Stimulated activated naive B cell treated with anti-CD40 and anti-IgM and Interleukin-4, amounts not matched to agents 10 μg/mL and 1 μg/mL and 100 μg/mL, for 72 hours (primary cell): ENCODE data around the gene CASTOR1.
A peak's percentile ranks its signal among the peaks of the same experiment; 100 is the strongest.

Experiments
- ATAC-seq, 2 donors: fragments of 150-1000 bp; cut with Tn5 transposase; replicated peaks; 2 replicates each; pipeline ENCODE4 v1.10.0; 2021; ENCODE audit warnings: moderate library complexity in 1 of 2
- DNase-seq: peaks from one replicate; pipeline ENCODE4 v3.0.0; 2021
- H3K27ac Mint-ChIP-seq: one replicate; pipeline ENCODE4 v1.8.0; 2022; ENCODE audit warnings: mild to moderate bottlenecking, mixed read lengths
- H3K27me3 Mint-ChIP-seq, 2 donors: one replicate each; pipeline ENCODE4 v1.8.0; 2022; ENCODE audit warnings: mixed read lengths in 2 of 2
- H3K36me3 Mint-ChIP-seq, 2 donors: one replicate each; pipeline ENCODE4 v1.8.0; 2022; ENCODE audit warnings: mixed read lengths in 2 of 2, mild to moderate bottlenecking in 1 of 2
- H3K4me1 Mint-ChIP-seq, 2 donors: one replicate each; pipeline ENCODE4 v1.8.0; 2022; ENCODE audit warnings: mixed read lengths in 2 of 2, mild to moderate bottlenecking in 1 of 2
- H3K4me3 Mint-ChIP-seq, 2 donors: one replicate each; pipeline ENCODE4 v1.8.0; 2022; ENCODE audit warnings: mild to moderate bottlenecking in 2 of 2, mixed read lengths in 2 of 2, moderate library complexity in 1 of 2
- H3K9me3 Mint-ChIP-seq, 2 donors: one replicate each; pipeline ENCODE4 v1.8.0; 2022; ENCODE audit warnings: mixed read lengths in 2 of 2, mild to moderate bottlenecking in 1 of 2

CASTOR1 gene

GRCh38 chr22:30263883-30264282, 25.4 kb downstream of the CASTOR1 start:
- Mint-ChIP-seq H3K4me3 (no peak overlapping the region), H3K4me1 (peaks cover 34 to 65% of the 10 kb centered on the region in 2 donors)

DNA sequence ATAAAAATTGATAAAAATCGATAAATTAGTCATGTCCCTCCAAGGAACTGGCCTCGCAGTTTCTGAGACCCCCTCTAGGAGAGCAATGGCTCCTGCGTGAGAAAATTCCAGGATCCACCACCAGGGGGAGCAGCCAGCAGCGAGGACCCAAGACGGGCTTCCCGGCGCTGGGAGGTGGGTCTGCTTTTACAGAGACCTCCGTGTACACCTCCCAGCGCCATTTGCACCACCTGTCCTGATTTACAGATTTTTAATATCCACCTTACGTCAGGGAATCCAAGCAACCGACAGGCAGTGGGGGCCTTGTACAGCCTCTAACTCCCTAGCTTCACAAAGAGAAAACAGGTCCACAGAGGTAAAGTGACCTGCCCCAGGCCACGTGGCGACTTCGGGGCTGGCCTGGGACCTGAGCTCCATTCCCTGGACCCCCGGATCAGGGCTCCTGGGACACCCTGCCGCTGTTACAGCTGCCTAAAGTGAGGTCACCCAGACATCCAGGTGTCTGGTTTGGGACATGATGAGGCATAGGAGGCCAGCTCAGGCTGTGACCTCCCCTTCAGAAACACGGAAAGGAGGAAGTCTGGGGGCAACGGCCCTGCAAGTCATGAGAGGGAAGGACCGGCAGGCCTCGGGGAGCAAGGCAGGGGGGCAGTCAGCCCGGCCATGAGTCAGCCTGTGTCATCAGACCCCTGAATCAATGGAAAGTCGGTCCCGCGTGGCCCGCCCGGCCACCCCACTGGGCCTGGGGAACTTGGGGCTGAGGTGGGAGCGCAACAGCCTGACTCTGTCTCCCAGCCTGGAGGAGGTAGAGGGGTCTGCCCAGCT, 26.2 kb downstream of the CASTOR1 start:
- DNase-seq, result peak; percentile 59
- H3K36me3 Mint-ChIP-seq, result peaks cover 1 to 13% of the 10 kb centered on the region in 2 donors
- H3K4me3 Mint-ChIP-seq, result peak overlapping the region; percentile 64 to 80
- peaks cover 30 to 61% of the 10 kb centered on the region in 2 donors for H3K4me1 Mint-ChIP-seq
- ATAC-seq, result peak in 1 of 2 donors; percentile 18
- H3K9me3 Mint-ChIP-seq, result no peaks in the 10 kb centered on the region
- H3K27me3 Mint-ChIP-seq, result peaks cover 4 to 7% of the 10 kb centered on the region in 2 donors
- peak overlapping the region; percentile 52 for H3K27ac Mint-ChIP-seq

More at GRCh38 chr22:30263883-30264282, 25.4 kb downstream of the CASTOR1 start:
- peaks cover 1 to 17% of the 10 kb centered on the region in 2 donors for H3K36me3 Mint-ChIP-seq
- peaks cover 4% of the 10 kb centered on the region in 2 donors for H3K27me3 Mint-ChIP-seq
- no peak for DNase-seq
- no peak for ATAC-seq
- H3K27ac Mint-ChIP-seq, result no peak overlapping the region
- no peaks in the 10 kb centered on the region for H3K9me3 Mint-ChIP-seq

GRCh38 chr22:30262112-30262511, 27.2 kb downstream of the CASTOR1 start:
- Mint-ChIP-seq H3K36me3 (peaks cover 0 to 13% of the 10 kb centered on the region in 2 donors), H3K4me1 (peaks cover 24 to 55% of the 10 kb centered on the region in 2 donors), H3K4me3 (no peak overlapping the region), H3K27me3 (peaks cover 4 to 7% of the 10 kb centered on the region in 2 donors), H3K9me3 (no peaks in the 10 kb centered on the region), H3K27ac (no peak overlapping the region)
- DNase-seq, result no peak
- ATAC-seq, result no peak

DNA sequence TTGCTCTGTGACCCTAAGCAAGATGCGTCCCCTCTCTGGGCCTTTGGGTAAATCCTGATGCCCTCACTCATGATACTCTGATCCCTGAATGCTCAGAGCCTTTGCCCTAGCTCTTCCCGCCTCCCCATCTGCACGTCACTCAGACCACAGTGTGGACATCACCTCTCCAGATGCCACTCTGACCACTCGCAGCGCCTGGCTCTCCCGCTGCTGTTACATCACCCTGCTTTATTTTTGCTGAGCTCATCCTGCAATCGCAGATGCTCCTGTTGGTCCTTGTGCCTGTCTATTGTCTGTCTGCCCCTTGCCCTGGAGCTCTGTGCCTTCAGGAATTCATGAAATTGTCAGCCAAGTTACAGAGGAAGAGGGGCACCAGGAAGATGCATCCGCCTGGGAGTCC, 28.2 kb downstream of the CASTOR1 start:
- ATAC-seq (no peak), DNase-seq (no peak)
- Mint-ChIP-seq H3K4me1 (peaks cover 17 to 51% of the 10 kb centered on the region in 2 donors), H3K9me3 (no peaks in the 10 kb centered on the region), H3K36me3 (peaks cover 0 to 13% of the 10 kb centered on the region in 2 donors), H3K27me3 (peaks cover 4 to 7% of the 10 kb centered on the region in 2 donors), H3K27ac (no peak overlapping the region), H3K4me3 (no peak overlapping the region)

DNA sequence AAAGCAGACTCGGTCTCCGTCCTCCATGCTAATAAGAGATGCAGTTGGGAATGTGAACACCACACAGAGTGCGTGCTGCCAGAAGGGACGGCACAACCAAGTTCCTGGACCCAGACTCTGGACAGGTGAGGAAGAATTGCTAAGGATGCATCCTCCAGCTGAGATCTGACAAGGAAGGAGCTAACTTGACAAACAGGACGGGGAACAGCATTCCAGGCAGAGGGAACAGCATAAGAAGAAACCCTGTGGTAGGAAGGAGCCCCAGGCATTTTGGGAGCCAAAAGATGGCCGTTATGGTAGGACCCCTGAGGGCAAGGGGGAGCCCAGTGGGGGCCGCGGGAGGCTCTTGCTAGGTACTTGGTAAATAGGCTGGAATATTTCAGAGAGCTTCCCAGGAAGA, 28.6 kb downstream of the CASTOR1 start:
- DNase-seq, result no peak
- H3K9me3 Mint-ChIP-seq, result no peaks in the 10 kb centered on the region
- no peak for ATAC-seq
- H3K36me3 Mint-ChIP-seq, result peaks cover 0 to 13% of the 10 kb centered on the region in 2 donors
- peaks cover 4 to 7% of the 10 kb centered on the region in 2 donors for H3K27me3 Mint-ChIP-seq
- no peak overlapping the region for H3K27ac Mint-ChIP-seq
- no peak overlapping the region for H3K4me3 Mint-ChIP-seq
- H3K4me1 Mint-ChIP-seq, result peaks cover 15 to 51% of the 10 kb centered on the region in 2 donors

GRCh38 chr22:30260276-30260675, 29.0 kb downstream of the CASTOR1 start:
- H3K9me3 Mint-ChIP-seq, result no peaks in the 10 kb centered on the region
- no peak overlapping the region for H3K27ac Mint-ChIP-seq
- no peak for DNase-seq
- no peak overlapping the region for H3K4me3 Mint-ChIP-seq
- H3K4me1 Mint-ChIP-seq, result peaks cover 12 to 50% of the 10 kb centered on the region in 2 donors
- H3K27me3 Mint-ChIP-seq, result peaks cover 4 to 7% of the 10 kb centered on the region in 2 donors
- H3K36me3 Mint-ChIP-seq, result peaks cover 0 to 13% of the 10 kb centered on the region in 2 donors
- no peak for ATAC-seq

DNA sequence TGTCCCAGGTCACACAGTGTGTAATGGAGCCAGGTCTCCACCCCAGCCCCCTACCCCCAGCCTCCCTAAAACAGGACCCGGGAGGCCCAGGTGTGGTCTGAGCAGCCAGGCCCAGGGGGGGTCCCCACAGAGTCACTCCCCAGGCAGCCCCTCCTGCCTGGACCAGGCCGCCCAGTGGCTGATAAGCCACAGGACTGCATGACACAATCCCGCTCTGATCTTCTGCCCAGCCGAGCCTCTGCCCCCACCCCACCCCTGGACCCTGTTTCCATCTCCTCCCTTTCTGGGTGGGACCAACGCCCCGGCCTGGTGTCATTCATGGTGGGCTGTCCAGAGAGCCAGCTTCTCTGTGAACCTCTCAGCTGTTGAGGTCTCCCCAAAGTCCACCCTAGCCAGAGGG, 35.0 kb downstream of the CASTOR1 start:
- DNase-seq (no peak), ATAC-seq (no peak)
- H3K36me3 Mint-ChIP-seq, result no peaks in the 10 kb centered on the region
- peaks cover 0 to 12% of the 10 kb centered on the region in 2 donors for H3K27me3 Mint-ChIP-seq
- peaks cover 12 to 41% of the 10 kb centered on the region in 2 donors for H3K4me1 Mint-ChIP-seq
- H3K27ac Mint-ChIP-seq, result peak overlapping the region; percentile 62
- H3K4me3 Mint-ChIP-seq, result no peak overlapping the region
- H3K9me3 Mint-ChIP-seq, result no peaks in the 10 kb centered on the region

- peaks cover 8 to 13% of the 10 kb centered on the region in 2 donors for H3K27me3 Mint-ChIP-seq
- H3K27ac Mint-ChIP-seq, result no peak overlapping the region
- H3K4me1 Mint-ChIP-seq, result peaks cover 17 to 44% of the 10 kb centered on the region in 2 donors
- no peaks in the 10 kb centered on the region for H3K9me3 Mint-ChIP-seq
- ATAC-seq, result peak in 1 of 2 donors; percentile 29
- no peak overlapping the region for H3K4me3 Mint-ChIP-seq
- no peak for DNase-seq
- no peaks in the 10 kb centered on the region for H3K36me3 Mint-ChIP-seq
Measured at GRCh38 chr22:30253205-30253852, 36.0 kb downstream of the CASTOR1 start.

GRCh38 chr22:30252411-30253204, 36.7 kb downstream of the CASTOR1 start:
- Mint-ChIP-seq H3K9me3 (no peaks in the 10 kb centered on the region), H3K27ac (no peak overlapping the region), H3K36me3 (no peaks in the 10 kb centered on the region), H3K4me3 (no peak overlapping the region), H3K4me1 (peaks cover 23 to 46% of the 10 kb centered on the region in 2 donors), H3K27me3 (peaks cover 15 to 20% of the 10 kb centered on the region in 2 donors)
- ATAC-seq (peak in 1 of 2 donors; percentile 14), DNase-seq (no peak)

DNA sequence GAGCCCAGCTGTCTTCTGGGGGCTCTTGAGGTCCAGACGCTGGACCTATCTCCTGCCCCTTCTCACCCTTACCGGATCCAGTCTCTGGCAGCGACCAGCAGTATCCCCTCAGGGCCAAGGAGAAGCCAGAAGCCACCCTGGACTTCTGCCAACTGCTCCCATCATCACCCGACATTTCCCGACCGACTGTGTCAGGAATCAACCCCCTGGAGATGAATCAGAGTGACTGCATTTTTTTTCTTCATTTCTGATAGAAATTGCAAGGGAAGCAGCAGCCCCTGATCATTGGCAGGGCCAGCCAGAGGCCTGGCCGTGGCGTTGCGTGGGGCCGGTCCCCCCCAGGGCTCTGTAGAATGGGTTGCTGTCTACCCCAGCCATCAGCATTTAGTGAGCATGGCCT, 37.6 kb downstream of the CASTOR1 start:
- H3K27me3 Mint-ChIP-seq, result peaks cover 21 to 29% of the 10 kb centered on the region in 2 donors
- H3K4me1 Mint-ChIP-seq, result peaks cover 30 to 54% of the 10 kb centered on the region in 2 donors
- no peaks in the 10 kb centered on the region for H3K36me3 Mint-ChIP-seq
- no peak overlapping the region for H3K27ac Mint-ChIP-seq
- no peak for DNase-seq
- no peak overlapping the region for H3K4me3 Mint-ChIP-seq
- ATAC-seq, result no peak
- H3K9me3 Mint-ChIP-seq, result no peaks in the 10 kb centered on the region

DNA sequence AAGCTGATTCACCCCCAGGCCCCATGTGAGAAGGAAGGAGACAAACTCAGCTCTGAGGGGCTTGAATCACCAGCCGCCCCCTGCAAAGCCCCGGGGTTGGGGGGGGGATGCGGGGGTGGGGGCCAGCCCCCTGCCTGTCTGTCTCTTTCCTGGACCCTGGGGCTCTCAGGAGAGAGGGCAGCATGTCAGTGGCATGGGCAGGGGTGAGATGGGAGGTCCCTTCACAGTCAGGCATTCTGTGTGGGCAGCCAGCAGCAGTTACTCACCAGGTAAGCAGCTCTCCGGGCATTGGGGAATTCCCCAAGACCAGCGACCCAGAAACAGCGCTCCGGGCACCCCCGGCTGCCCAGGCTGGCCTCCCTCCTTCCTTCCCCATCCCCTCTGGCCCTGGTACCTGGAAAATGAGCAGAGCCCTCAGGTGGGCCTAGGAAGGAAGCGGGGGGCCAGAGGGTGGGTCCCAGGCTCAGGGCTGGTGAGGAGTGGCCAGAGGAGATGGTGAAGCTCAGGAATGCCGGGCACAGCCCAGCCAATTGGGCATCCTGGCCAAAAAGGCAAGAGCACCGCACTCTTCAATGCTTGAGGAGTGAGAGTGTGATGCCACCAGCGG, 38.5 kb downstream of the CASTOR1 start:
- H3K27me3 Mint-ChIP-seq, result peaks cover 30 to 39% of the 10 kb centered on the region in 2 donors
- H3K4me1 Mint-ChIP-seq, result peaks cover 36 to 54% of the 10 kb centered on the region in 2 donors
- peak overlapping the region in 1 of 2 donors; percentile 37 for H3K4me3 Mint-ChIP-seq
- no peaks in the 10 kb centered on the region for H3K36me3 Mint-ChIP-seq
- H3K27ac Mint-ChIP-seq, result no peak overlapping the region
- no peaks in the 10 kb centered on the region for H3K9me3 Mint-ChIP-seq
- ATAC-seq, result peak; percentile 77 to 80
- peak; percentile 35 for DNase-seq

DNA sequence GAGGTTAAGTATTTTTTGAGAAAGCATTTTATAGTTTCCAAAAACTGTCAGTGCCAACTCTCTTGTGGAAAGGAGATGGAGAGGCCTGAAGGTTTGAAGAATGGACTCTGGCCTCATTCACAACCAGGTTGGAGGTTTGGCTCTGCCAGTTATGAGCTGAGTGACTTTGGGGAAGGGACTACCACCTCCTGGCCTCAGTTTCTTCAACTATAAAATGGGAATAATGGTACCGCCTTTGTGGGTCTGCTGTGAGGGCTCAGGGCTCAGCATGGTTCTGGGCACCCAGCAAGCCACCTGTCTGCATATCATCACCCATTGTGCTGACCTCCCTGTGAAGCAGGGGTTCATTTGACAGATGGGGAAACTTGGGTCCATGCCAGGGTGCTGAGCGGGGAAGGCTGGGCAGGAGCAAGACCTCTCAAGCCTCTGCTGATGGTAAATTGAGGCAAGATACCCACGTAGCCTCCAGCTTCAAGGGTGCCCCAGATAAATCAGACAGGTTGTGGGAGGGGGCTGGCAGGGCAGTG, 39.2 kb downstream of the CASTOR1 start:
- no peaks in the 10 kb centered on the region for H3K36me3 Mint-ChIP-seq
- no peak for DNase-seq
- ATAC-seq, result no peak
- H3K27ac Mint-ChIP-seq, result peak overlapping the region; percentile 42
- peaks cover 39 to 57% of the 10 kb centered on the region in 2 donors for H3K4me1 Mint-ChIP-seq
- no peak overlapping the region for H3K4me3 Mint-ChIP-seq
- H3K9me3 Mint-ChIP-seq, result no peaks in the 10 kb centered on the region
- H3K27me3 Mint-ChIP-seq, result peaks cover 36 to 45% of the 10 kb centered on the region in 2 donors
